GM12865 (cell line): ENCODE data around the gene TTLL11.

ENCODE experiments used
- DNase-seq: peaks from one replicate; pipeline ENCODE4 v3.0.0; 2010; ENCODE audit warnings: low read depth
- H3K4me3 ChIP-seq: 2 replicates; pipeline ENCODE4 v1.5.1; 2011; ENCODE audit warnings: mild to moderate bottlenecking, low read depth, low read length, control low read depth
- TF ChIP-seq, protein P1 (sequence below): IDR thresholded peaks from 2 replicates; pipeline ENCODE4 v1.5.1; 2011; ENCODE audit warnings: low read length, control low read depth, low read depth, inconsistent platforms; ENCODE audit not compliant: insufficient read depth; ENCODE audit errors: missing control alignments

The TTLL11 gene, protein sequence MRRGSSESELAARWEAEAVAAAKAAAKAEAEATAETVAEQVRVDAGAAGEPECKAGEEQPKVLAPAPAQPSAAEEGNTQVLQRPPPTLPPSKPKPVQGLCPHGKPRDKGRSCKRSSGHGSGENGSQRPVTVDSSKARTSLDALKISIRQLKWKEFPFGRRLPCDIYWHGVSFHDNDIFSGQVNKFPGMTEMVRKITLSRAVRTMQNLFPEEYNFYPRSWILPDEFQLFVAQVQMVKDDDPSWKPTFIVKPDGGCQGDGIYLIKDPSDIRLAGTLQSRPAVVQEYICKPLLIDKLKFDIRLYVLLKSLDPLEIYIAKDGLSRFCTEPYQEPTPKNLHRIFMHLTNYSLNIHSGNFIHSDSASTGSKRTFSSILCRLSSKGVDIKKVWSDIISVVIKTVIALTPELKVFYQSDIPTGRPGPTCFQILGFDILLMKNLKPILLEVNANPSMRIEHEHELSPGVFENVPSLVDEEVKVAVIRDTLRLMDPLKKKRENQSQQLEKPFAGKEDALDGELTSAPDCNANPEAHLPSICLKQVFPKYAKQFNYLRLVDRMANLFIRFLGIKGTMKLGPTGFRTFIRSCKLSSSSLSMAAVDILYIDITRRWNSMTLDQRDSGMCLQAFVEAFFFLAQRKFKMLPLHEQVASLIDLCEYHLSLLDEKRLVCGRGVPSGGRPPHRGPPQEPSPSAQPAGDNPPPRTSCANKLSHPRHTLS

DNA sequence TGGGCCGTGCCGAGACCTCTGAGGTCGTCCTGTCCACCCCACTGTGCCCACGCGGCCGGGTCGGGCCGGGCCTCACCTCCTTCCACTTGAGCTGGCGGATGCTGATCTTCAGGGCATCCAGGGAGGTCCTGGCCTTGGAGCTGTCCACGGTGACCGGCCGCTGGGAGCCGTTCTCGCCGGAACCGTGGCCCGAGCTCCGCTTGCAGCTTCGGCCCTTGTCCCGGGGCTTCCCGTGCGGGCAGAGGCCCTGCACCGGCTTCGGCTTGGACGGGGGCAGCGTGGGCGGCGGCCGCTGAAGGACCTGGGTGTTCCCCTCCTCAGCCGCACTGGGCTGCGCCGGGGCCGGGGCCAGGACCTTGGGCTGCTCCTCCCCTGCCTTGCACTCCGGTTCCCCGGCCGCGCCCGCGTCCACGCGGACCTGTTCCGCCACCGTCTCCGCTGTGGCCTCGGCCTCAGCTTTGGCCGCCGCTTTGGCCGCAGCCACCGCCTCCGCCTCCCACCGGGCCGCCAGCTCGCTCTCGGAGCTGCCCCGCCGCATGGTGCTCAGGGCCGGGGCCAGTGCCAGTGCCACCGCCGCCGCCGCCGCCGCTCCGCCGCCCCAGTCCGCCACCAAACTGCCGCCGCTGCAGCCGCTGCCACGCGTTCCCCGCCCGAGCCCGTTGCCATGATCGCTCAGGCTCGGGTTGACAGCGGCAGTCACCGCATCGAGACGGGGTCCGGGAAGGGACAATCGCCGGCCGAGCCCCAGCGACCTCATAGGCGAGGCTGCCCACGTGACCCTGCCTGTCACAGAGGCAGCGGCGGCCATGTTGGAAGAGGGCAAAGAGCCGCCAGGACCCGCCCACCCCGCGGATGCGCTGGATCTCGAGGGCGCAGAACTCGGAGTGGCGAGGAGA is at the start of gene TTLL11:
TSS of gene TTLL11 (minus strand) at position 698 of the 896 bp plus-strand sequence. CDS start at position 538, 160 bp downstream.
- TF ChIP-seq, protein P1, sequence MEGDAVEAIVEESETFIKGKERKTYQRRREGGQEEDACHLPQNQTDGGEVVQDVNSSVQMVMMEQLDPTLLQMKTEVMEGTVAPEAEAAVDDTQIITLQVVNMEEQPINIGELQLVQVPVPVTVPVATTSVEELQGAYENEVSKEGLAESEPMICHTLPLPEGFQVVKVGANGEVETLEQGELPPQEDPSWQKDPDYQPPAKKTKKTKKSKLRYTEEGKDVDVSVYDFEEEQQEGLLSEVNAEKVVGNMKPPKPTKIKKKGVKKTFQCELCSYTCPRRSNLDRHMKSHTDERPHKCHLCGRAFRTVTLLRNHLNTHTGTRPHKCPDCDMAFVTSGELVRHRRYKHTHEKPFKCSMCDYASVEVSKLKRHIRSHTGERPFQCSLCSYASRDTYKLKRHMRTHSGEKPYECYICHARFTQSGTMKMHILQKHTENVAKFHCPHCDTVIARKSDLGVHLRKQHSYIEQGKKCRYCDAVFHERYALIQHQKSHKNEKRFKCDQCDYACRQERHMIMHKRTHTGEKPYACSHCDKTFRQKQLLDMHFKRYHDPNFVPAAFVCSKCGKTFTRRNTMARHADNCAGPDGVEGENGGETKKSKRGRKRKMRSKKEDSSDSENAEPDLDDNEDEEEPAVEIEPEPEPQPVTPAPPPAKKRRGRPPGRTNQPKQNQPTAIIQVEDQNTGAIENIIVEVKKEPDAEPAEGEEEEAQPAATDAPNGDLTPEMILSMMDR: no peak
- peak within 1 kb of the TSS; percentile 87 for H3K4me3 ChIP-seq
- DNase-seq: peak; percentile 95

DNA sequence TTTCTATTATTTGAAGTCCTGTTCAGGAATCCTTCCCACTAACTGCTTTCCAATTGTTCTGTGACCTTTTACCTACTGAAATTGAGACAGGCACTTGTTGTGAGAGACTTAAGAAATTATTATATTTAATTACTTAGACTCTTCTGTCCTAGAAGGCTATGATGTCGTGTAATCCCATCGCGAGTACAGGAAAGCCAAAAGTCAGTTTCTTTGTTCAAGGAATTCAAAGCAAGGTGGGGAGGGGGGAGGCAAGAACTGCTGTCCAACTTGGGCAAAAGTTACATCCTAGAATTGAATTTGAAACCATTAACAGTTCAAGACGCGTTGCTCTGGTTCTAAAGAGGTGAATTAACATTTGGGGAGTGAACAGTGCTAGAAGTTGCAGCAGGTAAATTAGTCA is 48.6 kb upstream of the TTLL11 start:
- no peak for DNase-seq
- TF ChIP-seq, protein P1: no peak
- no peak overlapping the region for H3K4me3 ChIP-seq

DNA sequence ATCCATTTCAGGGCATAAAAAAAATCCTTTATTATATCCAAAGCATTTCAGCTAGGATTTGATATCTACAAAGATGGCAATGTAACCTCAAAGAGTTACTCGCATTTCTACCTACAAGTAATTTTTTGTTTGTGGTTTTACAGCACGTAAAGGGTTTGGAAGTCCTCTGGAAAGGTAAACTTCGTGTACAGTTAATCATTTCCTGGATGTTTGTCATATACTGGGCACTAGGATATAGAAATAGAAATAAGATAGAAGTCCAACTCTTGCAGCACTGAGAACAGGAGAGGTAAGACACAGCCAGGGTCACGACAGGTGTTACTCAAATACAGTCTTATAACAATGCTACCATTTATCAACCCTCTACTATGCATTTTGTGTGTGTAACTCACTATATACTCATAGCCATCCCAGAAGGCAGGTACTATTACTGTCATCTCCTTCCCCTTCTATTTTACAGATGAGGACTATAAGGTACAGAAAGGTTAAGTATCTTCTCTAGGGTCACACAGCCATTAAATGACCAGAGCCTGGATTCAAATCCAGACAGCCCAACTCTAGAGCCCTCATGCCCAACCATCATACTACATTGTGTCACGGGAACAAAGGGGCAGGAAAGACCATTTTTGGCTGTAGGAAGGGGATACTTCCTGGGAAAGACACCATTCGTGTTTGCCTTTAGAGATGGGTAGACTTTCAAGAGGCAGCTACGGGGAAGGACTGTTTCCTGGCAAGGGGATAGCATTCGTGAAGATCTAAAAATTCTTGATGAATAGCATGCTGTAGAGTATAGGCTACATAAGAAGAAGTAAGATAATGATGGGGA is 47.5 kb upstream of the TTLL11 start:
- H3K4me3 ChIP-seq: no peak overlapping the region
- TF ChIP-seq, protein P1: no peak
- no peak for DNase-seq

DNA sequence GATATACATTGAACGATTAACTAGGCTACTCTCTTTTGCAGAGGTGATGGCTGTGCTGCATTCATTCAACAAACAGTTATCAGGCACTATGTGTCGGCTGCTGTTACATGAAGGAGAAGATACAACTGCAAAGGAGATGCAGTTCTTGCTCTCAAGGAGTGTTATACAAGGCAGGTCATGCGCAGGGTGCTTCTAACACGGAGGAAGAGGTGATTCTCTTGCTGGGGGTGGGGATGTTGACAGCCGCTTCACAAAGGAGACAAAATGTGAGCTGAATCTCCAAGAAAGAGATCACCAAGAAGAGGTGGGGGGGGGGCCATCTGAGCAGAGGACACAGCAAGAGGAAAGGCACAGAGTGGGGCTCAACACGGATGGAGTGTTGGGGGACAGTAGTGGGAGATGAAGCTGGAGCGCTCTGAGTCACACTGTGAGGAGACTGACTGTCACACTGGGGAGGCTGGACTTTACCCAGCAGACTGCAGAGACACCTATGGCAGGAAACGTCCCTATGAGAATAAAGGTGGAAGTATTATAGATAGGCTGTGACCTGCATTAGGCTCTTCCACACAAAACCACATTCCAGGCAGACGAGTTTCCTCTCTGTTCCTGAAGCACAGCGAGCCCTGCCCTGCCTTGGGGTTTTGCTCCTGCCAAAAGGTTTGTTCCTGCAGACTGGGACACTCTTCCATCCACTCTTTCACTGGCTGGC is 45.6 kb upstream of the TTLL11 start:
- TF ChIP-seq, protein P1: no peak
- H3K4me3 ChIP-seq: no peak overlapping the region
- no peak for DNase-seq

DNA sequence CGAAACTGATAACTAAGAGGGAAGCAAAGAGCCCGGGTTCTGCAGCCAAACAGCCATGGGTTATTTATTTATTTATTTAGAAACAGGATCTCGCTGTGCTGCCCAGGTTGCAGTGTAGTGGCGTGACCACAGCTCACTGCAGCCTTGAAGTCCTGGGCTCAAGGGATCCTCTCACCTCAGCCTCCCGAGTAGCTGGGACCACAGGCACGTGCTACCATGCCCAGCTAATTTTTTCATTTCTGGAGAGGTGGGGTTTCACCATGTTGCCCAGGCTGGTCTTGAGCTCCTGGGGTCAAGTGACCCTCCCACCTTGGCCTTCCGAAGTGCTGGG is 42.4 kb upstream of the TTLL11 start:
- no peak overlapping the region for H3K4me3 ChIP-seq
- TF ChIP-seq, protein P1: no peak
- DNase-seq: no peak
